ENCODE data around the gene ARHGAP15. TPM values are rescaled to one million over a fixed set of nuclear protein-coding genes. Genes with fewer than 3 reads are reported as not detected.

Gene ARHGAP15
- polyA plus RNA-seq, 1 donor: 16.4 TPM

DNA sequence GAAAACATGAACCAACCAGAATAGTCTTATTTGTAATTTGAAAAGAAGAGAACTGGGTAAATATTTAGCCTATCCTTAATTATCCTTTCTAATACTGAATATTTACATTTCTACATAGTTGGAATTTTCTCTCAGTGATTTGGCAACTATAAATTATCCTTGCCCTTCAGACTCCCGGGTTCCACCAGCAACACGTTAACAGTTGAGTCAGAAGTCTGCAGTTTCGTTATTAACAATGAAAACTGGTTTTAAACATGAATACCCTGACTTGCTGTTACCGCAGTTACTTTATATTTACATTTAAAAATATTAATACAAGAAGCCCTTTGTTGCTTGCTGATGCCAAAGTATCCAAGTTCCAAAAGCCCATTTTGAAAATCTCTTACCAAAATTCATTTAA lies 673.0 kb downstream of the ARHGAP15 start:
- no peaks in the 10 kb centered on the region for H3K9me3 ChIP-seq (ENCODE audit: control insufficient read depth, low read depth, low read length)
- no peak overlapping the region for H3K27ac ChIP-seq (ENCODE audit: low read length)
- H3K4me3 ChIP-seq (ENCODE audit: low read length): no peak overlapping the region
- no peaks in the 10 kb centered on the region for H3K4me1 ChIP-seq (ENCODE audit: control insufficient read depth, insufficient read depth, low read length)
- DNase-seq: peak; percentile 14 to 29
- no peaks in the 10 kb centered on the region for H3K36me3 ChIP-seq (ENCODE audit: control insufficient read depth, insufficient read depth, low read length)
- 80% methylated on average over 1 of the region's 4 CpGs for WGBS (ENCODE audit: insufficient coverage, low lambda C conversion rate)
- no peaks in the 10 kb centered on the region for H3K27me3 ChIP-seq (ENCODE audit: control insufficient read depth, insufficient read depth, low read length)

DNA sequence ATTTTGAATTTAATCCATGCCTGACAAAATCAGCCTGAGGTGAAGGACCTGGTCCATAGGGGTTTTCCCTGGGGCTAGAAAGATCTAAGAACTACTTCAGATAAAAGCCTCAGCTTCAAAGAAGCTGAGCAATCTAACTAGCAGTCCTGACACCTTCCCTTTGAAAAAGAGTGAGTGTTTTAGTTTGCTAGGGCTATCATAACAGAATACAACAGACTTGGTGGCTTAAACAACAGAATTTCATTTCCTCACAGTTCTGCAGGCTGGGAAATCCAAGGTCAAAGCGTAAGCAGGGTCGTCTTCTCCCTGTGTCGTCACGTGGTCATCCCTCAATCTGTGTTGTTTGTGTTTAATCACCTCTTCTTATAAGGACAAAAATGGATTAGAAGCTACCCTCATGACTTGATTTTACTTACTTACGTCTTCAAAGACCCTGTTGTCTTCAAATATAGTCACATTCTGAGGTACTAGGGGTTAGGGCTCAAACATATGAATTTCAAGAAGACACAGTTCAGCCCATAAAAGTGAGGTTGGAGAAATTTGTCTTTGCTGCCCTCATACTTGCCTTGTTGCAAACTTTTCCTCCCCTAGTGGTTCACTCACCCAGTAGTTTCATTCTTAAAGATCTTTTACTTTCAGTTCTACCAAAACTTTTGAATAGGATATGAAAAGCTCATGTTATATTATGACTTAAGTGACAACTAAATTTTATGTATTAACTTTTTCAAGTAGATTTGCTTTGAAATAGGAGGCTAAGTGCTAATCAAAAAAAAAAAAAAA lies 673.8 kb downstream of the ARHGAP15 start:
- Histone ChIP-seq H3K9me3 (ENCODE audit: control insufficient read depth, low read depth, low read length) (no peaks in the 10 kb centered on the region), H3K36me3 (ENCODE audit: control insufficient read depth, insufficient read depth, low read length) (no peaks in the 10 kb centered on the region), H3K4me1 (ENCODE audit: control insufficient read depth, insufficient read depth, low read length) (no peaks in the 10 kb centered on the region), H3K27me3 (ENCODE audit: control insufficient read depth, insufficient read depth, low read length) (no peaks in the 10 kb centered on the region), H3K27ac (ENCODE audit: low read length) (no peak overlapping the region), H3K4me3 (ENCODE audit: low read length) (no peak overlapping the region)
- no peak for DNase-seq
- WGBS (ENCODE audit: insufficient coverage, low lambda C conversion rate): 94% methylated on average over 5 of the region's 5 CpGs

DNA sequence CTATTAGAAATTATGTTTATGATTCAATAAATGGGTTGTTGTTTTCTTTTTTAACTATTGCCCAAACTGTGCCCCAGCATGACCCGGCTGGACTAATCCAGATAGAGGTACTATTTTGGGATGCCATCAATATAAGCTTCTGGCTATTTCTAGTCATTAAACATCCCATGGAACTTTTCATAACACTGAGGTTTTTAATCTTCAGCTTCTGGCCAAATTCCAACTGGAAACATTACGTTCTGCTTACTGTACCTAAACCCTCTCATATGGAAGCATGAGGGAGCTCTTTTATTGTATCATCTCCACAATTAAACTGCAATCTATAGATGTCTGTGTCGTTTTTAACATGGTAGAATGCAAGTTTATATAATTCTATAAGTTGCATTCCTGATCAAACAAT lies 674.7 kb downstream of the ARHGAP15 start:
- no CpG with 5 or more reads among the region's 3 CpGs for WGBS (ENCODE audit: insufficient coverage, low lambda C conversion rate)
- Histone ChIP-seq H3K27ac (ENCODE audit: low read length) (no peak overlapping the region), H3K27me3 (ENCODE audit: control insufficient read depth, insufficient read depth, low read length) (no peaks in the 10 kb centered on the region), H3K4me3 (ENCODE audit: low read length) (no peak overlapping the region), H3K36me3 (ENCODE audit: control insufficient read depth, insufficient read depth, low read length) (no peaks in the 10 kb centered on the region), H3K9me3 (ENCODE audit: control insufficient read depth, low read depth, low read length) (no peaks in the 10 kb centered on the region), H3K4me1 (ENCODE audit: control insufficient read depth, insufficient read depth, low read length) (no peaks in the 10 kb centered on the region)
- DNase-seq: no peak

DNA sequence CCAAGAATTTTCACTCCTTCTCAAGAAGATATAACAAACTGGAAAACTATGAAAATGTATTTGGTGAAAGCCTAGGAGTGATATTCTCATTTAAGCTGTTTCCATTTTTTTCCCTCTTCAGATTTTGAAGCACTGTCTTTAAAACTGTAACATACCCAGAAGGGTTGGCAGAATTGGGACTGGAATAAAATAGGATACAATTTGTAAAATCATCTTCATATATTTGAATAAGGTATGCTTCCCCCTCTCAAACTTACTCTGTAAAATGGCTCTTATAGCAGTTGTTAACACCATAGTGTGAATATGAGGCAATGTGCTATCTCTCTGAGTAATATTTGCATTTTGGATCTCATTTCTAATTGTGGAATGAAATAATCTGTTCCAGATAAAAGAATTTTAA lies 676.4 kb downstream of the ARHGAP15 start:
- no peak for DNase-seq
- H3K27me3 ChIP-seq (ENCODE audit: control insufficient read depth, insufficient read depth, low read length): no peaks in the 10 kb centered on the region
- no peaks in the 10 kb centered on the region for H3K36me3 ChIP-seq (ENCODE audit: control insufficient read depth, insufficient read depth, low read length)
- H3K4me3 ChIP-seq (ENCODE audit: low read length): no peak overlapping the region
- H3K9me3 ChIP-seq (ENCODE audit: control insufficient read depth, low read depth, low read length): no peaks in the 10 kb centered on the region
- H3K4me1 ChIP-seq (ENCODE audit: control insufficient read depth, insufficient read depth, low read length): no peaks in the 10 kb centered on the region
- no peak overlapping the region for H3K27ac ChIP-seq (ENCODE audit: low read length)

DNA sequence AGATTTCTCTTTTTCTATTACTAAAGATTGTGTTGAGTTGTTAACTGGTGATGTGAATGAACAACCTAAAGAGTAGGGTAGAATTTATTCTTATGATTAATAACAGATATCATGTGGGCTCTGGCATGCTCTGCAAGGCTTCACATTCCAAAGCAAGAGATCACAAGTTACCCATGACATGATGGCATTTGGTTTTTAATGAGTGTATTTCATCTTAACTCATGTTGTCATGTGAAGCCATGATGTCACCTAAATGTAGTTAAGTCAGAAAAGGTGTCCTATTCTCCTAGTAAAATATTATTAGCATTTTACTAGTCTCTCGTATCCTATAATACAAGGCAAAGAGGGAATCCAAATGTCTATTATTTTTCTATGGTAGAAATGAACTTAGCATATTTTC lies 678.0 kb downstream of the ARHGAP15 start:
- H3K9me3 ChIP-seq (ENCODE audit: control insufficient read depth, low read depth, low read length): no peaks in the 10 kb centered on the region
- WGBS (ENCODE audit: insufficient coverage, low lambda C conversion rate): no CpG with 5 or more reads among the region's 1 CpG
- H3K27me3 ChIP-seq (ENCODE audit: control insufficient read depth, insufficient read depth, low read length): no peaks in the 10 kb centered on the region
- H3K27ac ChIP-seq (ENCODE audit: low read length): no peak overlapping the region
- DNase-seq: no peak
- no peaks in the 10 kb centered on the region for H3K4me1 ChIP-seq (ENCODE audit: control insufficient read depth, insufficient read depth, low read length)
- no peaks in the 10 kb centered on the region for H3K36me3 ChIP-seq (ENCODE audit: control insufficient read depth, insufficient read depth, low read length)
- no peak overlapping the region for H3K4me3 ChIP-seq (ENCODE audit: low read length)

DNA sequence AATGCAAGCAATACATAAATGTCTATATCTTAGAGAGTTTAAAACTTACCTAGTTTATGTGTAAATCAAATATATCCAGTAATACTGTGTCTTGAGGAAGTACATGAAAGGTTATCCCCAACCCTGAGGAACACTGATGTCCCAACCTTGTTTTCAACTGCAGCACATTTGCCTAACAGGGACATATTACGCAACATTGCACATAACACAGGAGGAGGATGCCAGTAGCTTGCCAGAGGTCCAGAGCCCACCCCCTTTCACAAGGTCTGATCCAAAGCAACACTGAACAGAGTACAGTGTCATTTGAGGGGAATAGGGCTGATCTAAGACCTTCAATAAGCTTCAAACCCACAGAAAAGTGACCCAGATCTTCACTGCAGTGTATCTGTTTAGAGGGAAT lies 678.5 kb downstream of the ARHGAP15 start:
- Histone ChIP-seq H3K27ac (ENCODE audit: low read length) (no peak overlapping the region), H3K4me1 (ENCODE audit: control insufficient read depth, insufficient read depth, low read length) (no peaks in the 10 kb centered on the region), H3K27me3 (ENCODE audit: control insufficient read depth, insufficient read depth, low read length) (no peaks in the 10 kb centered on the region), H3K4me3 (ENCODE audit: low read length) (no peak overlapping the region), H3K9me3 (ENCODE audit: control insufficient read depth, low read depth, low read length) (no peaks in the 10 kb centered on the region), H3K36me3 (ENCODE audit: control insufficient read depth, insufficient read depth, low read length) (no peaks in the 10 kb centered on the region)
- no CpG with 5 or more reads among the region's 1 CpG for WGBS (ENCODE audit: insufficient coverage, low lambda C conversion rate)
- no peak for DNase-seq

DNA sequence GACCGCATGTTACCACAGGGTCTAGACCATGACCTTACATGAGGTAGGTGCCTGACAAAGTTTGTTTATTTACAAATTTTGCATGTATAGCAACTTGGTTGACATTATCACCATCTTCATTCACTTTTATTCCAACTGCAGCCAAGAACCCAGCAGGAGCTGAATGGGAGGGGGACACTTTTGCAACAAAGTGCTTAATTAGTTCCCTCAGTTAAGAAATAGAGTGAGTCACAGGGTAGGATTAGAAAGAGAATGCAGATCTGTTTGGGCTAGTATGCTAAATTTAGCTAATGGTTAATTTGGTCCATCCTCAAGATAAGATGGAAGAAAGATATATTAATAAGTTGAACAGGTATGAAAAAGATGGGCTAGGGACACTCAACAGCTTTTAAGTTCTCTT lies 678.9 kb downstream of the ARHGAP15 start:
- no CpG with 5 or more reads among the region's 1 CpG for WGBS (ENCODE audit: insufficient coverage, low lambda C conversion rate)
- Histone ChIP-seq H3K9me3 (ENCODE audit: control insufficient read depth, low read depth, low read length) (no peaks in the 10 kb centered on the region), H3K36me3 (ENCODE audit: control insufficient read depth, insufficient read depth, low read length) (no peaks in the 10 kb centered on the region), H3K4me3 (ENCODE audit: low read length) (no peak overlapping the region), H3K4me1 (ENCODE audit: control insufficient read depth, insufficient read depth, low read length) (no peaks in the 10 kb centered on the region), H3K27me3 (ENCODE audit: control insufficient read depth, insufficient read depth, low read length) (no peaks in the 10 kb centered on the region), H3K27ac (ENCODE audit: low read length) (no peak overlapping the region)
- no peak for DNase-seq

DNA sequence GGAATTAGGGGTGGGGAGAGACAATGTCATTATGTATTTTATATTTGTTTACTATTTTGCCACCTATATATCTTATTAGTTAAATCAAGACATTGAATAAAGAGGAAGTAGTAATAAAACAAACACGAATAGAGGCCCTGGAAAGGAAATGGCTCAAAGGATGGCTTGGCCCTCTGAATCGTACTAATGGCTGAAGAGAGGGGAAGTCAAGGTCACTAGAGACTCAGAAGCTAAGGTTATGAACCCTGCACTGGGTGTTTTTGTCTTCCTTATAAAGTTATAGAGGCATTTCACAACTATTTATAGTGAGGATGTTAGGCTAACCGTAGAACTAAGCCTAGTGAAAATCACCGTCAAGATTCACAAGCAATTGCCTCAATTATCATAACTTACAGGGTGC lies 685.9 kb downstream of the ARHGAP15 start:
- no peaks in the 10 kb centered on the region for H3K36me3 ChIP-seq (ENCODE audit: control insufficient read depth, insufficient read depth, low read length)
- H3K27ac ChIP-seq (ENCODE audit: low read length): no peak overlapping the region
- H3K4me3 ChIP-seq (ENCODE audit: low read length): no peak overlapping the region
- no peak for DNase-seq
- no peaks in the 10 kb centered on the region for H3K4me1 ChIP-seq (ENCODE audit: control insufficient read depth, insufficient read depth, low read length)
- no peaks in the 10 kb centered on the region for H3K9me3 ChIP-seq (ENCODE audit: control insufficient read depth, low read depth, low read length)
- H3K27me3 ChIP-seq (ENCODE audit: control insufficient read depth, insufficient read depth, low read length): no peaks in the 10 kb centered on the region
- WGBS (ENCODE audit: insufficient coverage, low lambda C conversion rate): no CpG with 5 or more reads among the region's 4 CpGs

DNA sequence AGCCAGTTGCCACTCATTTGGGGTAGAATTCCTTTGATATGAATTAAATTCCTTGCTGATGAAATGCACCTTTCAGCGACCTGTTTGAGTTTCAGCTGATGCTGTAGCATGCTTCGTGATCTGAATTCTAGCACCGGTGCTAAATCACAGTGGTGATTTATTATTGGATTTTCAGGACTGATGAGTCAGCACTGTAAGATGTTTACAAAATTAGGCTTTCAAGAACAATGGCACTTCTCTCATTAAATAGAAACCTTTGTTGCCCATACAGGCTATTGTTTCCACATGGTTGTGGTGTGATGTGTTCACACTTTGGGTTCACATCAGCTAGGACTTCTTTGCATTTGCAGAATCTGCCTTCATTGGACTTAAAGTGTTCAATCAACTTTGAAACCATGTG lies 687.7 kb downstream of the ARHGAP15 start:
- Histone ChIP-seq H3K4me3 (ENCODE audit: low read length) (no peak overlapping the region), H3K27me3 (ENCODE audit: control insufficient read depth, insufficient read depth, low read length) (no peaks in the 10 kb centered on the region), H3K4me1 (ENCODE audit: control insufficient read depth, insufficient read depth, low read length) (no peaks in the 10 kb centered on the region), H3K36me3 (ENCODE audit: control insufficient read depth, insufficient read depth, low read length) (no peaks in the 10 kb centered on the region), H3K9me3 (ENCODE audit: control insufficient read depth, low read depth, low read length) (no peaks in the 10 kb centered on the region), H3K27ac (ENCODE audit: low read length) (no peak overlapping the region)
- WGBS (ENCODE audit: insufficient coverage, low lambda C conversion rate): no CpG with 5 or more reads among the region's 3 CpGs
- no peak for DNase-seq

Data from large intestine (tissue), 3 donors.